HG03558 (cell line): ENCODE measurements around the gene GLUD1.
"Not testable (repeated sequence)": the region's sequence is repeated elsewhere in the genome, so short reads cannot be mapped to it uniquely, and the experiment has no call there.

Experiments used
- ATAC-seq: cut with Tn5 transposase; IDR thresholded peaks from one replicate; pipeline ENCODE4 v1.9.1; 2021; ENCODE audit warnings: moderate number of reproducible peaks; ENCODE audit not compliant: unreplicated experiment; ENCODE audit errors: extremely low read depth

Gene GLUD1

DNA sequence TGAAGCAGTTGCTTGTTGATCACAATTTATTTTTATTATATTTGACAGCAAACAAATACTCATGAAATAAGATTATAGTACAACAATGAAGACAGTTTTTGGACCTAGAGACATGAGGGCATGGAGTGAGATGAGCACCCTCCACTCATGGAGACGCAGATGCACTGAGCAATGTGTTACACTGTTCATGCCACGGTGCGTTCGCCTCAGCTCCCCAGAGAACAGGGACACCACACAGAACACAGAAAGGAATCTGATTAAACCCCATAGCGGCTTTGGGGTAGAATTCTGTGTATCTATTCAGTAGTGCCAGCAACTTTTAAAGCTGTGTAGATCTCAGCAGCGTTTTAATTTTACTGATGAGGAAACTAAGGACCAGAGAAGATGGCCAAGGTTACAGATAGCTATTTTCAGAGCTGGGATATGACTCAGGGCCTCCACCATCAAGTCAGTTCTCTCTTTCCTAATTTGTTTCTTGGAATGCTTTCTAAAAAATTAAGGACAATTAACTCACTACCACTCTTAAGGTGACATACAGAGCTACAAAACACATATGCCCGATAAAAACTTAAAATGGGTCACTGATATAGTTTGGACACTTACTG is 41.0 kb downstream of the GLUD1 start:
- ATAC-seq = no peak

DNA sequence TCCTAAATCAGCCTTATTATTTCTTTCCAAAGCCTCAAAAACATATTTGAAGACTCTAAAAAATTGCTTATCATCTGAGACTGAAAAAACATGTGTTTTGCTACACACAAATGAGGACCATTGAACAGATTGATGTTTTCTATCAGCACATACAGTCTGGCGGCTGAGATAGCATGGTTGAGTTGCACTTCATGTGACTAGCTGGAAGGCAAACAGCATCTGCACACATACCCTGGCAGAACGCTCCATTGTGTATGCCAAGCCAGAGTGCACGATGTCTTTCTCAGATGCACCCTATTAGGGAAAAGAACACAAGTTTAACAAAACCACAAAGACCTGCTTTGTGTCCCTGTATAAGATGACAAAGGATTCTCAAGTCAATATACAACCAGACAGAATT is 41.5 kb downstream of the GLUD1 start:
- no peak for ATAC-seq

- no peak for ATAC-seq
These were observed 49.2 kb downstream of the GLUD1 start for GRCh38 chr10:87045434-87045938.

DNA sequence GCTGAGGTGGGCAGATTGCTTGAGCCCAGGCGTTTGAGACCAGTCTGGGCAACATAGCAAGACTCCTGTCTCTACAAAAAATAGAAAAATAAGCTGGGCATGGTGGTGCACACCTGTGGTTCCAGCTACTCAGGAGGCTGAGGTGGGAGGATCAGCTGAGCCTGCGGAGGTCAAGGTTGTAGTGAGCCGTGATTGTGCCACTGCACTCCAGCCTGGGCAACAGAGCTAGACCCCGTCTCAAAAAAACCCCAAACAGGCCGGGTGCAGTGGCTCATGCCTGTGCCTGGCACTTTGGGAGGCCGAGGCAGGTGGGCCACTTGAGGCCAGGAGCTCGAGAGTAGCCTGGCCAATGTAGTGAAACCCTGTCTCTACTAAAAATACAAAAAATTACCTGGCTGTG is 51.1 kb downstream of the GLUD1 start:
- not testable (repeated sequence) for ATAC-seq

- ATAC-seq = no peak
These were observed 55.9 kb downstream of the GLUD1 start for GRCh38 chr10:87038786-87039185.

DNA sequence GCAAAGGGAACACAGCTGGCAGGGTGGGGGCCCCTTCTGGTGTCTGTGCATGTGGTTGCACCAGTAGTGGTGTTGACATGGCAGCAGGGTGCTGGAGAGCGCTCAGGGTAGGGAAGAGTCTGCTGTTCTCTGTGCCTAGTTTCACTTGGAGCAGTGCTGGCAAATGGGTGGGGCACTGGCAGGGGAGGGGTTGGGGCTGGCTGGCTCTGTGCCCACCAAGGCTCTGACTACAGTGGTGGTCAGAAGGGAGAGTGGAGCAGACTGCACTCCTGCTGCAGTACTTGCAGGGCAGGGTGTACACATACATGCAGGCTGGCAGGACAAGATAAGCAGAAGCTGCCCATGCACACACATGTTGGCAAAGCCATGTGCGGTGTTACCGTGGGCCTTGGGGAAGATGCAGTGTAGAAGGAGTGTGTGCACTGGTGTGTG is 56.3 kb downstream of the GLUD1 start:
- no peak for ATAC-seq

DNA sequence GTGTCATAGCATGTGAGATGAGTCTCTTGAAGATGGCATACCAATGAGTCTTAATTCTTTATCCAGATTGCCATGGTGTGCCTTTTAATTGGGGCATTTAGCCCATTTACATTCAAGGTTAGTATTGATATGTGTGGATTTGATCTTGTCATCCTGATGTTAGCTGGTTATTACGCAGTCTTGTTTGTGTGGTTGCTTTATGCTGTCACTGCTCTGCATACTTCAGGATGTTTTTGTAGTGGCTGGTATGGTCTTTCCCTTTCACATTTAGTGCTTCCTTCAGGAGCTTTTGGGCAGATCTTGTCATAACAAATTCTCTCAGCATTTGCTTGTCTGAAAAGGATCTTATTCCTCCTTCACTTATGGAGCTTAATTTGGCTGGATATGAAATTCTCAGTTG is 58.0 kb downstream of the GLUD1 start:
- ATAC-seq = no peak

DNA sequence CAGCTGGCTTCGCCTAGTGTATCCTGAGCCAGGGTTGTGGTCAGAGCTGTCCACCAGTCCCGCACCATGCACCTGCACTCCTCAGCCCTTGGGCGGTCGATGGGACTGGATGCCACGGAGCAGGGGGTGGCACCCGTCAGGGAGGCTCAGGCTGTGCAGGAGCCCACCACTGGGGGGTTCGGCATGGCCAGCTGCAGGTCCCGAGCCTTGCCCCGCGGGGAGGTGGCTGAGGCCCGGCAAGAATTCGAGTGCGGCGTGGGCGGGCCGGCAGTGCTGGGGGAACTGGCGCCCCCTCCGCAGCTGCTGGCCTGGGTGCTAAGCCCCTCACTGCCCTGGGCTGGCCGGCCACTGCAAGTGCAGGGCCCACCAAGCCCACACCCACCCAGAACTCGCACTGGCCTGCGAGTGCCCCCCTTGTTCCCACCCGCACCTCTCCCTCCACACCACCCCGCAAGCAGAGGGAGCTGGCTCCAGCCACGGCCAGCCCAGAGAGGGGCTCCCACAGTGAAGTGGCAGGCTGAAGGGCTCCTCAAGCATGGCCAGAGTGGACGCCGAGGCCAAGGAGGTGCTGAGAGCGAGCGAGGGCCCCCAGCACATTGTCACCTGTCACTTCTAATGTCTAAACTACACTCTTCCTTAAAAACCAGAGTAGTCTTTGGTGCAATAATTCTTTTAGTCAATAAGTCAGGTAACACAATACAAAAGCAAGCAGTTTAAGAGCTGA is 63.6 kb downstream of the GLUD1 start:
- no peak for ATAC-seq

- not testable (repeated sequence) for ATAC-seq
These were observed 64.2 kb downstream of the GLUD1 start for GRCh38 chr10:87030419-87030818.

- ATAC-seq = not testable (repeated sequence)
These were observed 67.7 kb downstream of the GLUD1 start for GRCh38 chr10:87026747-87027508.

DNA sequence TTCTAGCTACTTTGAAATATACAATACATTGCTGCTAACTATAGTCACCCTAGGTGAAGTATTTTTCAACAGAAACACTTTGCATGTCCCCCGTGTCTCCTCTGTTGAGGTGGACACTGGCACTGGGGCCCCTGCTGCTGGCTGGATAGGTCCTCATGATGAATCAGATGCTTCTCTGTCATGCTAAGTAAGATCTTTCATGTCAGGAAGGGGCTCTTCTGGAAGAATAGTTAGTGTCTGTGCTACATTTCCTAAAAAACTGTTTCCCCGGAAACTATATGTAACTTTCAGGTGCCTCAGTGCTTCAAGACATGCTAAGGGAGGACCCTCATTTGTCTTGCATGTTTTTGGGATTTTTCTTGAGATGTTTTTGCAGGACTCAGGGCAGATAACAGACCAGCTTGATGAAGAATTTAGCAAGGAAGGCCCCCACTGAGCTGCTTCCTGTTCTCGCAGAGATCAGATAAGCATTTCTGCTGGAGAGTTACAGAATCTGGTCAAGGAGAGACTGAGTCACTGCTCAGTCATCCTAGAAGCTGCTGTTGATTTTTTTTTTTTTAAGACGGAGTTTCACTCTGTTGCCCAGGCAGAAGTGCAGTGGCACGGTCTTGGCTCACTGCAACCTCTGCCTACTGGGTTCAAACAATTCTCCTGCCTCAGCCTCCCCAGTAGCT is 69.2 kb downstream of the GLUD1 start:
- ATAC-seq = not testable (repeated sequence)

- not testable (repeated sequence) for ATAC-seq
These were observed 74.6 kb downstream of the GLUD1 start, which contains the start of gene FAM25A for GRCh38 chr10:87020056-87020455. Gene FAM25A, plus strand, starts transcription at chr10:87020294. Its CDS starts 31 bp downstream, at chr10:87020325.

DNA sequence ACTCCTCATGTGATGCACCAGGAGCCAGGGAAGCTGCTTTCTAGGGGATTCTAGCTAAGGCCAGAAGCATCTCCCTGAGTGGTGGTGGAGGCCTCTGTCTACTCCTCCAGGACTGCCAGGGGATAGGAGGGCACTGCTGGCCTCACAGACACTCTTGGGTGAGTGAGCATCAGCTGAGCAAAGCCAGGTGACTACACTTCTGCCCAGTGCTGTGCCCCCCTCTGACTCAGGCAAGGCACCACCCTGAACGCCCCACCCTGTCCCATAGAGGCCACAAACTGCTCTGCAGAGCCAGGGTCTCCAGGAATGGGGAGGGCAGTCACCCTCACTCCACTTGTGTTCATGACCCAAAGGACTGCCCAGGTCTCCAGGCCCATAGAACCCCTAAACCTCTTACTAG is 75.1 kb downstream of the GLUD1 start:
- not testable (repeated sequence) for ATAC-seq

- ATAC-seq = not testable (repeated sequence)
These were observed 75.6 kb downstream of the GLUD1 start for GRCh38 chr10:87019066-87019465.

GRCh38 chr10:87018127-87018526 is 76.5 kb downstream of the GLUD1 start:
- not testable (repeated sequence) for ATAC-seq

- ATAC-seq = not testable (repeated sequence)
These were observed 79.5 kb downstream of the GLUD1 start for GRCh38 chr10:87014986-87015716.

DNA sequence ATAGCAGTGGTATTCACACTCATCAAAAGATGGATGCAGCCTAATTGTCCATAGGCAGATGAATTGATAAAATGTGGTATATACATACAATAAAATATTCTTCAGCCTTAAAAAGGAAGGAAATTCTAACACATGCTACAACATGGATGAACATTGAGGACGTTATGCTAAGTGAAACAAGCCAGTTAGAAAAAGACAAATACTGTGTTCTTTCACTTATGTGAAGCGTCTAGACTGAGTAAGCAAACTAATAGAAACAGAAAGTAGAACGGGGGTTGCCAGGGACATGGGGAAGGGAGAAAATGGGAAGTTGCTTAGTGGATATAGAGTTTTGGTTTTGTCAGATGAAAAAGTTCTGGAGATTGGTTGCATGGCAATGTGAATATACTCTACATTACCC is 81.1 kb downstream of the GLUD1 start:
- not testable (repeated sequence) for ATAC-seq

DNA sequence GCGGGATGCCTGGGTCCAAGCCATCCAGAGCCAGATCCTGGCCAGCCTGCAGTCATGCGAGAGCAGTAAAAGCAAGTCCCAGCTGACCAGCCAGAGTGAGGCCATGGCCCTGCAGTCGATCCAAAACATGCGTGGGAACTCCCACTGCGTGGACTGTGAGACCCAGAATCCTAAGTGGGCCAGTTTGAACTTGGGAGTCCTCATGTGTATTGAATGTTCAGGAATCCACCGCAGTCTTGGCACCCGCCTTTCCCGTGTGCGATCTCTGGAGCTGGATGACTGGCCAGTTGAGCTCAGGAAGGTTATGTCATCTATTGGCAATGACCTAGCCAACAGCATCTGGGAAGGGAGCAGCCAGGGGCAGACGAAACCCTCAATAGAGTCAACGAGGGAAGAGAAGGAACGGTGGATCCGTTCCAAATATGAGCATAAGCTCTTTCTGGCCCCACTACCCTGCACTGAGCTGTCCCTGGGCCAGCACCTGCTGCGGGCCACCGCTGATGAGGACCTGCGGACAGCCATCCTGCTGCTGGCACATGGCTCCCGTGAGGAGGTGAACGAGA is 85.4 kb downstream of the GLUD1 start:
- not testable (repeated sequence) for ATAC-seq

DNA sequence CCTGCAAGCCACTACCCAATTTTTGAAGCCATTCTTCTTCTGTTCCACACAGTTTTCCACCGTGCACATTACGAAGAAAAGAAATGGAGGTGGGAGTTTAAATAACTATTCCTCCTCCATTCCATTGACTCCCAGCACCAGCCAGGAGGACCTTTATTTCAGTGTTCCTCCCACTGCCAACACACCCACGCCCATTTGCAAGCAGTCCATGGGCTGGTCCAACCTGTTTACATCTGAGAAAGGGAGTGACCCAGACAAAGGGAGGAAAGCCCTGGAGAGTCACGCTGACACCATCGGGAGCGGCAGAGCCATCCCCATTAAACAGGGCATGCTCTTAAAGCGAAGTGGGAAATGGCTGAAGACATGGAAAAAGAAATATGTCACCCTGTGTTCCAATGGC is 86.3 kb downstream of the GLUD1 start:
- ATAC-seq = not testable (repeated sequence)
